SKM-1 treated with dmso at 0.1 percent for 144 hours (cell line): ENCODE measurements around the gene TCEANC2.
"Not testable (repeated sequence)": the region's sequence is repeated elsewhere in the genome, so short reads cannot be mapped to it uniquely, and the experiment has no call there.

Experiments
- DNase-seq: peaks from one replicate; lab custom pipeline; 2025; ENCODE audit not compliant: unreplicated experiment; lab: John Stamatoyannopoulos, UW

Gene TCEANC2

GRCh38 chr1:54024811-54025210 lies 28.6 kb upstream of the TCEANC2 start:
- DNase-seq = not testable (repeated sequence)

- no peak for DNase-seq
These were observed 25.6 kb upstream of the TCEANC2 start for GRCh38 chr1:54027848-54028247.

- DNase-seq = no peak
These were observed 24.8 kb upstream of the TCEANC2 start for GRCh38 chr1:54028306-54029251.

GRCh38 chr1:54037476-54037875 lies 15.9 kb upstream of the TCEANC2 start:
- no peak for DNase-seq

- no peak for DNase-seq
These were observed 11.6 kb upstream of the TCEANC2 start for GRCh38 chr1:54041806-54042205.

GRCh38 chr1:54045496-54045895 lies 7.9 kb upstream of the TCEANC2 start:
- DNase-seq = no peak

- DNase-seq = no peak
These were observed 6.6 kb upstream of the TCEANC2 start for GRCh38 chr1:54046671-54047383.

- no peak for DNase-seq
These were observed 5.8 kb upstream of the TCEANC2 start for GRCh38 chr1:54047384-54048305.

- DNase-seq = not testable (repeated sequence)
These were observed 3.0 kb upstream of the TCEANC2 start for GRCh38 chr1:54050435-54050834.

- DNase-seq = no peak
These were observed 1.4 kb upstream of the TCEANC2 start for GRCh38 chr1:54051933-54052430.

- DNase-seq = peak; percentile 3
These were observed 926 bp upstream of the TCEANC2 start for GRCh38 chr1:54052431-54052933.

GRCh38 chr1:54053745-54054437 lies 483 bp downstream of the TCEANC2 start:
- DNase-seq = no peak

GRCh38 chr1:54054438-54054749 lies 986 bp downstream of the TCEANC2 start:
- no peak for DNase-seq

- no peak for DNase-seq
These were observed 10.9 kb downstream of the TCEANC2 start for GRCh38 chr1:54064299-54064698.

GRCh38 chr1:54069791-54070170 lies 16.4 kb downstream of the TCEANC2 start:
- DNase-seq = no peak

- DNase-seq = peak; percentile 57
These were observed 16.9 kb downstream of the TCEANC2 start for GRCh38 chr1:54070171-54070837.

GRCh38 chr1:54077359-54077758 lies 24.0 kb downstream of the TCEANC2 start:
- no peak for DNase-seq

GRCh38 chr1:54080598-54081049 lies 27.2 kb downstream of the TCEANC2 start:
- DNase-seq = no peak
